C4-2B (cell line): ENCODE data around the gene SUMO2.

Source experiments
- H3K27ac ChIP-seq: fragments of 450-650 bp; 2 replicates; pipeline ENCODE4 v1.5.1; 2017
- ZFX ChIP-seq: fragments of 450-650 bp; IDR thresholded peaks from 2 replicates; pipeline ENCODE4 v1.6.1; 2017
- TF ChIP-seq, protein P1 (sequence below): fragments of 450-650 bp; conservative IDR thresholded peaks from 2 replicates; pipeline ENCODE4 v1.5.1; 2017; ENCODE audit warnings: mild to moderate bottlenecking

Gene SUMO2

DNA sequence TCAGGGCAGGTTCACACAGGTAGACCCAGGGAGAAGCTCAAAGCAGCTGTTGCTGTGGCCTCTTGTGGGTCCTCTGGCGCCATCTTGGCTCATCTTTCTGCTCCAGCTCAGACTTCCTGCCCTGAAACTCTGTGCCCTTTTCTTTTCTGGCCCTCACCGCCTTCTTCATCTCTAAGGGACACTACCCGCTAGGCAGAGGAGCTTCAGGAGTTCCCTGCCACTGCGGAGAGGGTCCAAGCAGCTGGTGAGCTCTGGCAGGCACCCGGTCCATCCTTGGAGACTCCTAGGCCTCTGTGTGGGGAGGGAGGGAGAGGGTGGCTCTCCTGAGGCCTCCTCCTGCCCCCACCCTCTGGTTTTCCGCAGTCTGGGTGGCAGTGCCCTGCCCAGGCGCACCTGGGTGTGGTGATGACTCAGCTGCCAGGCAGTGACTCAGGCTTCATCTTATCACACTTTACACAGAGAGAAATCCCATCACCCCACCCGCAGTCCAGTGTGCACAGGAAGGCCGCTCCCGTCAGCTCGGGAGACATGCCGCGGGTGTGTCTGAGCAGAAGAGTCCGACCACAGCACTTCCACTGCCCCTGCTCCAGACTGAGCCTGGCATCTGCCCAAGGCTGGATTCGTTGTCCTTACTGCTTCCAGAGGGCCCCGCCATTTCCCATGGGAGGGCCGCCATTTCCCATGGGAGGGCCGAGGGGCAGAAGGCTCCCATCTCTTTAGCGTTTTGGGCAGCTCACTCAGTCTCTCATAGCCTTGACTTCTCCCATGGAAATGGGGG lies 58.5 kb downstream of the SUMO2 start:
- TF ChIP-seq ZFX: no peak
- TF ChIP-seq, protein P1, sequence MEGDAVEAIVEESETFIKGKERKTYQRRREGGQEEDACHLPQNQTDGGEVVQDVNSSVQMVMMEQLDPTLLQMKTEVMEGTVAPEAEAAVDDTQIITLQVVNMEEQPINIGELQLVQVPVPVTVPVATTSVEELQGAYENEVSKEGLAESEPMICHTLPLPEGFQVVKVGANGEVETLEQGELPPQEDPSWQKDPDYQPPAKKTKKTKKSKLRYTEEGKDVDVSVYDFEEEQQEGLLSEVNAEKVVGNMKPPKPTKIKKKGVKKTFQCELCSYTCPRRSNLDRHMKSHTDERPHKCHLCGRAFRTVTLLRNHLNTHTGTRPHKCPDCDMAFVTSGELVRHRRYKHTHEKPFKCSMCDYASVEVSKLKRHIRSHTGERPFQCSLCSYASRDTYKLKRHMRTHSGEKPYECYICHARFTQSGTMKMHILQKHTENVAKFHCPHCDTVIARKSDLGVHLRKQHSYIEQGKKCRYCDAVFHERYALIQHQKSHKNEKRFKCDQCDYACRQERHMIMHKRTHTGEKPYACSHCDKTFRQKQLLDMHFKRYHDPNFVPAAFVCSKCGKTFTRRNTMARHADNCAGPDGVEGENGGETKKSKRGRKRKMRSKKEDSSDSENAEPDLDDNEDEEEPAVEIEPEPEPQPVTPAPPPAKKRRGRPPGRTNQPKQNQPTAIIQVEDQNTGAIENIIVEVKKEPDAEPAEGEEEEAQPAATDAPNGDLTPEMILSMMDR: no peak
- no peak overlapping the region for H3K27ac ChIP-seq

- no peak overlapping the region for H3K27ac ChIP-seq
- TF ChIP-seq ZFX: no peak
- TF ChIP-seq, protein P1: no peak
Measured at GRCh38 chr17:75118307-75118706, 64.5 kb downstream of the SUMO2 start.

GRCh38 chr17:75116737-75117136 lies 66.0 kb downstream of the SUMO2 start:
- H3K27ac ChIP-seq: no peak overlapping the region
- TF ChIP-seq, protein P1: no peak
- no peak for TF ChIP-seq ZFX
